Activated CD8-positive, alpha-beta T cell treated with anti-CD3 and anti-CD28 coated beads, Interleukin-2, amount 10 ng/mL, durations not matched to agents 7 days and 5 days (primary cell): ENCODE measurements around the gene HSPA1B. TPM values are rescaled to one million over a fixed set of nuclear protein-coding genes. Genes with fewer than 3 reads are reported as not detected.
A peak's percentile ranks its signal among the peaks of the same experiment; 100 is the strongest.
"Not testable (repeated sequence)": the region's sequence is repeated elsewhere in the genome, so short reads cannot be mapped to it uniquely, and the experiment has no call there.

Experiments used
- ATAC-seq: fragments of 150-1000 bp; cut with Tn5 transposase; one replicate; pipeline ENCODE4 v1.10.0; 2021; ENCODE audit warnings: moderate library complexity
- CTCF ChIA-PET: fragments of 350-600 bp; sonication (Branson Sonifier 250); formaldehyde crosslinking; loops from one replicate; lab custom pipeline; 2021; ENCODE audit warnings: antibody characterized with exemption; lab: Charles Lee
- POLR2A ChIA-PET: fragments of 350-600 bp; sonication (Branson Sonifier 250); formaldehyde crosslinking; loops from one replicate; lab custom pipeline; 2021; ENCODE audit warnings: antibody characterized with exemption; lab: Charles Lee
- DNase-seq: peaks from one replicate; pipeline ENCODE4 v3.0.0-alpha.2; 2020
- H3K27ac Mint-ChIP-seq: one replicate; pipeline ENCODE4 v1.8.0; 2021; ENCODE audit warnings: mild to moderate bottlenecking, mixed read lengths
- H3K27me3 Mint-ChIP-seq: one replicate; pipeline ENCODE4 v1.8.0; 2021; ENCODE audit warnings: low read depth, mixed read lengths
- H3K36me3 Mint-ChIP-seq: one replicate; pipeline ENCODE4 v1.8.0; 2021; ENCODE audit warnings: low read depth, mixed read lengths
- H3K4me1 Mint-ChIP-seq: one replicate; pipeline ENCODE4 v1.8.0; 2021; ENCODE audit warnings: low read depth, mixed read lengths
- H3K4me3 Mint-ChIP-seq: one replicate; pipeline ENCODE4 v1.8.0; 2021; ENCODE audit warnings: mild to moderate bottlenecking, mixed read lengths
- H3K9me3 Mint-ChIP-seq: one replicate; pipeline ENCODE4 v1.8.0; 2022; ENCODE audit warnings: mixed read lengths; ENCODE audit not compliant: insufficient read depth
- total RNA-seq, 2 experiments: library from RNA; stranded (reverse); gene quantifications; one replicate each; pipeline ENCODE4 v1.2.3, GENCODE V29; 2021

The HSPA1B gene
- total RNA-seq, 2 experiments from 2014 or later = 84.6 to 87.1 TPM

DNA sequence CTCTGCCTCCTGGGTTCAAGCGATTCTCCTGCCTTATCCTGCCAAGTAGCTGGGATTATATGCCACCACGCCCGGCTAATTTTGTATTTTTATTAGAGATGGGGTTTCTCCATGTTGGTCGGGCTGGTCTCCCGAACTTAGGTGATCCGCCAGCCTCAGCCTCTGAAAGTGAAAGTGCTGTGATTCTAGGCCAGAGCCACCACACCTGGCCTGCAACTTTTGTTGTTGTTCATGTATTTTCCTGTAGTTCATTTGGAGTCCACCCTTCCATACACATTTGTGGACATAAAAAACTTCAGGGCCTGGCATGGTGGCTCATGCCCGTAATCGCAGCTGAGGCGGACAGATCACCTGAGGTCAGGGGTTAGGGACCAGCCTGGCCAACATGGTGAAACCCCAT lies 14.5 kb downstream of the HSPA1B start:
- H3K27me3 Mint-ChIP-seq = no peaks in the 10 kb centered on the region
- ChIA-PET POLR2A (interaction anchor here (0.7 kb wide), 1 partner anchor 249 kb away, joined by 3 read pairs; the partner anchor contains the start of gene NCR3), CTCF (no interaction called here)
- DNase-seq (no peak), ATAC-seq (no peak)
- no peak overlapping the region for H3K4me3 Mint-ChIP-seq
- H3K9me3 Mint-ChIP-seq = no peaks in the 10 kb centered on the region
- no peak overlapping the region for H3K27ac Mint-ChIP-seq
- H3K4me1 Mint-ChIP-seq = peaks cover 26% of the 10 kb centered on the region
- H3K36me3 Mint-ChIP-seq = peaks cover 51% of the 10 kb centered on the region

DNA sequence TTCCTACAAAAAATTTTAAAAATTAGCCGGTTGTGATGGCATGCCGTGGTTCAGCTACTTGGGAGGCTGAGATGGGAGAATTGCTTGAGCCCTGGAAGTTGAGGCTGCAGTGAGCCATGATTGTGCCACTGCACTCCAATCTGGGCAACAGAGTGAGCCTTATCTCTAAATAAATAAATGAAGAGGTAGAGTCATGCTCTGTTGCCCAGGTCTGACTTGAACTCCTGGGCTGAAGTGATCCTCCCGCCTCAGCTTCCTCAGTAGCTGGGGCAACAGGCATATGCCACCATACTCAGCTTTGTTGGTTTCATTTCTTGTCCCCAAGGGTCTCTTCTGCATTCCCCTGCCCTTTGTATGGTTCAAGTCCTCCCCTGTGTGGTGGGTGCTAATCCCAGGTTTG lies 17.0 kb downstream of the HSPA1B start:
- ChIA-PET POLR2A (interaction anchor here (1.2 to 2.2 kb wide), 2 partner anchors 10 to 18 kb away, joined by 3 to 10 read pairs; partner anchors contain the start of gene NEU1), CTCF (no interaction called here)
- no peak for DNase-seq
- Mint-ChIP-seq H3K4me3 (no peak overlapping the region), H3K9me3 (no peaks in the 10 kb centered on the region), H3K27me3 (no peaks in the 10 kb centered on the region), H3K27ac (no peak overlapping the region), H3K4me1 (peaks cover 6% of the 10 kb centered on the region), H3K36me3 (peaks cover 28% of the 10 kb centered on the region)
- no peak for ATAC-seq

DNA sequence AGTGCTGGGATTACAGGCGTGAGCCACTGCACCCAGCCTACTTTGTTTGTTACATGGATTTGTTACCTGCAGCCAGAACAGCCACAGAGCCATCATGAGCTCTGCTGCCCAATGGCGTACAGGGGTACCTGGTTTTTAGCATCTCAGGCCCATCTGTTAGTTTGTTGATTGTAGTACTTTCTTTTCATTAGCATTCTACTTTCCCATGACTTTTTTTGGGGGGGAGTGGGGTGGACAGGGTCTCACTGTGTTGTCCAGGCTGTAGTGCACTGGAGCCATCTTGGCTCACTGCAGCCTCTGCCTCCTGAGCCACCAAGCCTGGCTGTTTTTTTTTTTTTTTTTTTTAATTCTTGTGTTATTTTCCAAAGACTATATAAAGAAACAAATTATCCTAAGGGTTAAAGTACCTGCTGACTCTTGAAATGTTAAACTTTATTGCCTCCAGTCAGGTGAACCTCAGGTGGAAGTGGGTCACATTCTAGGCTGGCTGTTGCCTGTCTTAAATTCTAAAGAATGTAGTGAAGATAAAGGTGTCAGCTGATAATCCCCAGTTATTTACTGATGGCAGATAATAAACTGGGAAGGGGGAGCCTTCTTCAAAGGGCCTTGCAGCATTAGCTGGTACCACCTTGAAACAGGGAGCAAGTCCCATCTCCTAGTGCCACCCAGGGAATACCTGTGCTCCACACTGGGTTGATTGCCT lies 19.9 kb downstream of the HSPA1B start:
- CTCF ChIA-PET = interaction anchor here (0.9 kb wide), 1 partner anchor 77 kb away, joined by 3 read pairs; no protein-coding TSS in a partner anchor

DNA sequence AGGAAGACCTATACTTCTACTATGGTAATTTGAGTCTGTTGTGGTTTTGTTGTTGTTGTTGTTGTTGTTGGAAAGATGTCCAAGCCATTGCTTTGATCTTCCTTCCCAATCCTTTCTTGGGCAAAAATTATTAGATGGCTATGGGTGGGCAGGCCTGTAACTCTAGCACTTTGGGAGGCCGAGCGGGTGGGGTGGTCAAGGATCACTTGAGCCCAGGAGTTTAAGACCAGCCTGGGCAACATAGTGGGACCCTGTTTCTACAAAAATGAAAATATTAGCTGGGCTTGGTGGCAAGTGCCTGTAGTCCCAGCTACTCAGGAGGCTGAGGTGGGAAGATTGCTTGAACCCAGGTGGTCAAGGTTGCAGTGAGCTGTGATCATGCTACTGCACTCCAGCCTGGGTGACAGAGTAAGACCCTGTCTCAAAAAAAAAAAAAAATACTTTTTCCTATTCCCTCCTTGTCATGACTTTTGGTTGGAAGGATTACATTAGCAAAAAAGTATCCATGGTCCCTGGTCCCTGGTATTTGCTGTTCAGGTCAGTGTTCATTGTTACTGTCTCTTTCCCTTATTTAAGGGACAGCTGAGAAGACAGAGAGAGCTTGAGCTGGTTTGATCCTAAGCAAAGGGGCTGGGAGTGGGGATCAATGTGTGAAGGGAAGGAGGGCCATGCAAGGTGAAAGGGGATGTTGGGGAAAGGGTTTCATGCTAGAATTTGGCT lies 23.4 kb downstream of the HSPA1B start:
- peaks cover 2% of the 10 kb centered on the region for H3K36me3 Mint-ChIP-seq
- DNase-seq (no peak), ATAC-seq (no peak)
- H3K27ac Mint-ChIP-seq = no peak overlapping the region
- ChIA-PET POLR2A (interaction anchor here (0.6 kb wide), 1 partner anchor 198 kb away, joined by 3 read pairs; the partner anchor contains the start of gene BAG6), CTCF (interaction anchor here (0.5 kb wide), 1 partner anchor 12 kb away, joined by 3 read pairs; no protein-coding TSS in a partner anchor)
- H3K4me3 Mint-ChIP-seq = no peak overlapping the region
- no peaks in the 10 kb centered on the region for H3K4me1 Mint-ChIP-seq
- no peaks in the 10 kb centered on the region for H3K27me3 Mint-ChIP-seq
- H3K9me3 Mint-ChIP-seq = peaks cover 7% of the 10 kb centered on the region

More for the DNA sequence above, 19.9 kb downstream of the HSPA1B start:
- Mint-ChIP-seq H3K27me3 (no peaks in the 10 kb centered on the region), H3K9me3 (peaks cover under 1% of the 10 kb centered on the region), H3K27ac (no peak overlapping the region), H3K4me3 (no peak overlapping the region), H3K36me3 (peaks cover 5% of the 10 kb centered on the region), H3K4me1 (no peaks in the 10 kb centered on the region)
- DNase-seq = no peak
- ATAC-seq = no peak
- POLR2A ChIA-PET = no interaction called here

DNA sequence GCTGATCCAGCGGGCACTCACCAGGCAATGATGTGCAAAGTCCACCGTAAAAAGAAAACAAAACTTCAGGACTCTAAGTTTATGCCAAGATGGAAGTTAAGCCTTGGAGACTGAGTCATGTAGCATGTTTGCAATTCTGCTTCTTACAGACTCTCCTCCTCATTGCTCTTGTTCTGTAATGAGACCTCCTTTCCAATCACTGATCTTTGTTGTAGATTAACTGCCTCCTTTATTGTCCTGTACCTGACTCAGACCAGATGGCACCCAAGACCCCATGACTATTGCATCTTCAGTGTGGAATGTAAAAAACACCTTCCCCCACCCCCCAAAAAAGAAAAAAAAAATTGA lies 23.9 kb downstream of the HSPA1B start:
- H3K27me3 Mint-ChIP-seq = no peaks in the 10 kb centered on the region
- H3K9me3 Mint-ChIP-seq = peaks cover 7% of the 10 kb centered on the region
- DNase-seq = no peak
- H3K4me3 Mint-ChIP-seq = no peak overlapping the region
- peaks cover 2% of the 10 kb centered on the region for H3K36me3 Mint-ChIP-seq
- CTCF ChIA-PET = interaction anchor here (0.5 kb wide), 1 partner anchor 12 kb away, joined by 3 read pairs; no protein-coding TSS in a partner anchor
- POLR2A ChIA-PET = interaction anchor here (0.6 kb wide), 1 partner anchor 199 kb away, joined by 3 read pairs; the partner anchor contains the start of gene BAG6
- no peak for ATAC-seq
- H3K27ac Mint-ChIP-seq = no peak overlapping the region
- H3K4me1 Mint-ChIP-seq = no peaks in the 10 kb centered on the region

DNA sequence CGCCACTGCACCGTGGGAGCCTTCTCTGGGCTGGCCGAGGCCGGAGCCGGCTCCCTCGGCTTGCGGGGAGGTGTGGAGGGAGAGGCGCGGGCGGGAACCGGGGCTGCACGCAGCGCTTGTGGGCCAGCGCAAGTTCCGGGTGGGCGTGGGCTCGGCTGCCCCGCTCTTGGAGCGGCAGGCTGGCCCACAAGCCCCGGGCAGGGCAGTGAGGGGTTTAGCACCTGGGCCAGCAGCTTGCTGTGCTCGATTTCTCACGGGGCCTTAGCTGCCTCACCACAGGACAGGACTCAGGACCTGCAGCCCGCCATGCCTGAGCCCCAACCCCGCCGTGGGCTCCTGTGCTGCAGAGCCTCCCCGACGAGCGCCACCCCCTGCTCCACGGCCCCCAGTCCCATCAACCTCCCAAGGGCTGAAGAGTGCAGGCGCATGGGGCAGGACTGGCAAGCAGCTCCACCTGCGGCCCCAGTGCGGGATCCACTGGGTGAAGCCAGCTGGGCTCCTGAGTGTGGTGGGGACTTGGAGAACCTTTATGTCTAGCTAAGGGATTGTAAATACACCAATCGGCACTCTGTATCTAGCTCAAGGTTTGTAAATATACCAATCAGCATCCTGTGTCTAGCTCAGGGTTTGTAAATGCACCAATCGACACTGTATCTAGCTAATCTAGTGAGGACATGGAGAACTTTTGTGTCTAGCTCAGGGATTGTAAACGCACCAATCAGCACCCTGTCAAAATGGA lies 24.6 kb downstream of the HSPA1B start:
- H3K9me3 Mint-ChIP-seq, H3K4me3 Mint-ChIP-seq, H3K27me3 Mint-ChIP-seq, H3K27ac Mint-ChIP-seq, H3K4me1 Mint-ChIP-seq, H3K36me3 Mint-ChIP-seq, DNase-seq: not testable (repeated sequence)
- ChIA-PET CTCF (interaction anchor here (0.8 kb wide), 1 partner anchor 9 kb away, joined by 3 read pairs; no protein-coding TSS in a partner anchor), POLR2A (interaction anchor here (0.6 to 0.7 kb wide), 2 partner anchors 10 to 196 kb away, joined by 3 read pairs; partner anchors contain the start of gene NEU1)
- ATAC-seq = peak; percentile 16

DNA sequence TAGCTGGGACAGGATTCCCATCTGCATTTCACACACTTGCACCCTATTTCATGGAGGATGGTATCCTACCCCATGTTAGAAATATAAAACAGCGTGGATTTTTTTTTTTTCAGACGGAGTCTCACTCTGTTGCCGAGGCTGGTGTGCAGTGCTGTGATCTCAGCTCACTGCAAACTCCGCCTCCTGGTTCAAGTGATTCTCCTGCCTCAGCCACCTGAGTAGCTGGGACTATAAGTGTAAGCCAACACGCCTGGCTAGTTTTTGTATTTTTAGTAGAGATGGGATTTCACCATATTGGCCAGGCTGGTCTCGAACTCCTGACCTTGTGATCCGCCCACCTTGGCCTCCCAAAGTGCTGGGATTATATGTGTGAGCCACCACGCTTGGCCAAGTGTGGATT lies 30.2 kb downstream of the HSPA1B start:
- peaks cover 10% of the 10 kb centered on the region for H3K36me3 Mint-ChIP-seq
- POLR2A ChIA-PET, CTCF ChIA-PET, H3K9me3 Mint-ChIP-seq, ATAC-seq, H3K4me3 Mint-ChIP-seq, H3K27ac Mint-ChIP-seq, DNase-seq, H3K27me3 Mint-ChIP-seq: not testable (repeated sequence)
- H3K4me1 Mint-ChIP-seq = peaks cover 14% of the 10 kb centered on the region

DNA sequence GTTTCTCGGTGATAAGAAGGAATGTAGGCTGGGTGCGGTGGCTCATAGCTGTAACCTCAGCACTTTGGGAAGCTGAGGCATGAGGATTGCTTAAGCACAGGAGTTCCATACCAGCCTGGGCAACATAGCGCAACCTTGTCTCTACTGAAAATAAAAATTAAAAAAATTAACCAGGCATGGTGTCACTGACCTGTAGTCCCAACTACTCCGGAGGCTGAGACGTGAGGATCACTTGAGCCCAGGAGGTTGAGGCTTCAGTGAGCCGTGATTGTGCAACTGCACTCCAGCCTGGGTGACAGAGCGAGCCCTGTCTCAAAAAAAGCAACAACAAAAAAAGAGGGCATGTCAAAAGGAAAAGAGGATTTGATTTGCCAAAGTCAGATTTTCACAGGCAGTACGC lies 31.2 kb downstream of the HSPA1B start:
- H3K27me3 Mint-ChIP-seq = no peaks in the 10 kb centered on the region
- ATAC-seq (no peak), DNase-seq (no peak)
- H3K4me3 Mint-ChIP-seq = no peak overlapping the region
- CTCF ChIA-PET = no interaction called here
- H3K27ac Mint-ChIP-seq = no peak overlapping the region
- peaks cover 19% of the 10 kb centered on the region for H3K4me1 Mint-ChIP-seq
- H3K36me3 Mint-ChIP-seq = peaks cover 12% of the 10 kb centered on the region
- no peaks in the 10 kb centered on the region for H3K9me3 Mint-ChIP-seq
- POLR2A ChIA-PET = no interaction called here

DNA sequence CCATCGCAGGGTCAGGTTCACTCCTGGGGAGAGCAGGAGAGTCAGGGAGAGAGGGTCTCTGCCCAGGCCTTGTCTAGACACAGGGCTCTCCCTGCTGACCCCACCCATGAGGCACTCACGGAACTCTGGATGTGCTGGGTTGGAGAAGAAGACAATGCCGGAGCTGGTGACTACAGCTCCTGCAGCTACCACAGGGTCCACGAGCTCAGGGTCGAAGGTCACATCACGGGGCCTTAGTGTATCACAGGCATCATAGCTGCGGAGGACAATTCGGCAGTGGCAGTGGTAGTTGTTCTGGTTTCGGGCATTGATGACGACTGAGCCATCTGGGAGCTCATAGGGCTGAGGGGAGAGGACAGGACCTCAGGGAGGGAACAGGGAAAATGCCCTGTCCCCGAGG lies 32.4 kb downstream of the HSPA1B start:
- ChIA-PET CTCF (no interaction called here), POLR2A (no interaction called here)
- Mint-ChIP-seq H3K9me3 (no peaks in the 10 kb centered on the region), H3K4me3 (no peak overlapping the region), H3K4me1 (peaks cover 26% of the 10 kb centered on the region), H3K27me3 (no peaks in the 10 kb centered on the region), H3K36me3 (peaks cover 12% of the 10 kb centered on the region), H3K27ac (no peak overlapping the region)
- DNase-seq (no peak), ATAC-seq (no peak)

DNA sequence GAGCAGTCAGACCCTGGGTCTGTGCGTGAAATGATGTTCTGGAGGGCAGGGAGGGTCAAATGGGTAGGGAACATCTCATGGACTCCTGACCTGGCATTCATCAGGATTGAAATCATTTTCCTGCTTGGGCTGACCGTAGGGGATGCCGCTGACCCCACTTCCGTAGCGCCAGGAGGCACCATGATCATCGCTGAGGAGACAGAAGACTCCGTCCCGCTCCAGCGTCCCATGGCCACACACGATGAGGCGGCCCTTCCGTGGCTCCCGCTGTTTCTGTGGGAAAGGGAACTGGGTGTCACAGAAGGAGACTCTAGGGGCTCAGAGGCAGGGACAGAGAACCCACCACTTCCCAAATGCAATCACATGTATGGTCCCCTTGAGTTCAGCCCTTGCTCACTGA lies 32.8 kb downstream of the HSPA1B start:
- POLR2A ChIA-PET = no interaction called here
- CTCF ChIA-PET = no interaction called here
- peaks cover 26% of the 10 kb centered on the region for H3K4me1 Mint-ChIP-seq
- DNase-seq = no peak
- peaks cover 11% of the 10 kb centered on the region for H3K36me3 Mint-ChIP-seq
- H3K27ac Mint-ChIP-seq = no peak overlapping the region
- no peaks in the 10 kb centered on the region for H3K27me3 Mint-ChIP-seq
- no peak overlapping the region for H3K4me3 Mint-ChIP-seq
- H3K9me3 Mint-ChIP-seq = no peaks in the 10 kb centered on the region
- no peak for ATAC-seq

DNA sequence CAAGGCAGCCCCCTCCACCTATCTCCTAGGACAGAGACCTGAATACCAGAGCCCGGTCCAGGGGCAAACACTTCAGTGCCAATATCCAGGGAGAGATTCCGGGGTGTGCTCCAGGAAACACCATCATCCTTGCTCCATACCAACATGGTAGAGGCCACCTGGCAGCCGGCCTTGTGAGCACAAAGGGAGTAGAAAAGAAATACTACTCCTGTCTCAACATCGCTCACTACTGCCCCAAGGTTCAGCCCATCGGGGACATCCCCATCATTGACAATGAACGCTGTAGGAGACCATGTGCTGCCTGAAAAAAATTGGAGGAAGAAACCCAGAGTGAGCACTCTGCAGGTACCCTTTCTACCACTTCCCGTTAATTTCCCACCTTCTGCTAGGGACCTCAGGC lies 33.6 kb downstream of the HSPA1B start:
- Mint-ChIP-seq H3K4me3 (peak overlapping the region; percentile 89), H3K9me3 (no peaks in the 10 kb centered on the region), H3K36me3 (peaks cover 11% of the 10 kb centered on the region), H3K27me3 (no peaks in the 10 kb centered on the region), H3K27ac (no peak overlapping the region), H3K4me1 (peaks cover 26% of the 10 kb centered on the region)
- ChIA-PET POLR2A (no interaction called here), CTCF (no interaction called here)
- ATAC-seq (no peak), DNase-seq (no peak)
